H1 (cell line): ENCODE measurements around the gene CENPM. TPM values are rescaled to one million over a fixed set of nuclear protein-coding genes. Genes with fewer than 3 reads are reported as not detected.

Experiments
- CEBPB ChIP-seq: IDR thresholded peaks from 2 replicates; pipeline ENCODE4 v1.6.1; 2012; ENCODE audit warnings: low read depth, low read length
- CHD1 ChIP-seq: IDR thresholded peaks from 2 replicates; pipeline ENCODE4 v1.6.1; 2012; ENCODE audit warnings: low read depth, low read length, improper control_type of control experiment
- JUN ChIP-seq: IDR thresholded peaks from 2 replicates; pipeline ENCODE4 v1.6.1; 2011; ENCODE audit warnings: low read depth, mild to moderate bottlenecking, improper control_type of control experiment, low read length
- RAD21 ChIP-seq, 2 experiments: IDR thresholded peaks in 1 of 2; conservative IDR thresholded peaks in 1 of 2; 2 replicates each; pipeline ENCODE4 v1.6.1; 2011; ENCODE audit warnings: low read depth in 2 of 2, low read length in 2 of 2, improper control_type of control experiment in 1 of 2, inconsistent platforms in 1 of 2, mild to moderate bottlenecking in 1 of 2, moderate library complexity in 1 of 2
- TCF12 ChIP-seq: IDR thresholded peaks from 2 replicates; pipeline ENCODE4 v1.6.1; 2011; ENCODE audit warnings: low read depth, mild to moderate bottlenecking, low read length
- microRNA counts: library from miRNA; unstranded; fragments of <30 nt; microRNA quantifications from one replicate; lab custom pipeline; 2015
- microRNA-seq, 2 experiments: library from miRNA; unstranded; fragments of <30 nt; microRNA quantifications; one replicate each; pipeline versions ENCODE4 to v1.2.0, GENCODE V29; 2016 to 2020; ENCODE audit warnings: borderline microRNAs expressed in 2 of 2, borderline number of aligned reads in 2 of 2, borderline replicate concordance in 1 of 2
- polyA plus RNA-seq, 7 experiments: library from polyadenylated mRNA; depleted of rRNA in 3 of 7; stranded (reverse) in 5 of 7; unstranded in 2 of 7; fragments of >200 nt in 5 of 7; fragments of 200-250 nt in 2 of 7; gene quantifications; 1 replicate in 5 of 7; 2 replicates in 1 of 7; 4 replicates in 1 of 7; pipeline versions ENCODE4 v1.2.1 to v1.2.3, GENCODE V29; 2011 to 2013; ENCODE audit warnings: missing spikeins in 2 of 7, mixed read lengths in 2 of 7
- small RNA-seq: library from polyadenylated mRNA; stranded (forward); fragments of <200 nt; extraction: miRNeasy Mini kit (QIAGEN cat#:217004); gene quantifications from one replicate; pipeline ENCODE3, GENCODE V24; 2013; ENCODE audit not compliant: insufficient read depth
- total RNA-seq: library from RNA; stranded (reverse); fragmentation: NEBNext Ultra II Directional; extraction: Animal tissue kit (Norgen Biotek cat#: 25700); gene quantifications from 2 replicates; pipeline ENCODE4 v1.2.1, GENCODE V29; 2021
- TF ChIP-seq, protein P1 (sequence below): IDR thresholded peaks from 2 replicates; pipeline ENCODE4 v1.6.1; 2012; ENCODE audit warnings: inconsistent platforms

CENPM gene
- total and polyA plus RNA-seq, 2 of the 8 experiments (the other 6 are each of a cell fraction or from before 2014, with no cell fraction given): 32.0 to 80.4 TPM

DNA sequence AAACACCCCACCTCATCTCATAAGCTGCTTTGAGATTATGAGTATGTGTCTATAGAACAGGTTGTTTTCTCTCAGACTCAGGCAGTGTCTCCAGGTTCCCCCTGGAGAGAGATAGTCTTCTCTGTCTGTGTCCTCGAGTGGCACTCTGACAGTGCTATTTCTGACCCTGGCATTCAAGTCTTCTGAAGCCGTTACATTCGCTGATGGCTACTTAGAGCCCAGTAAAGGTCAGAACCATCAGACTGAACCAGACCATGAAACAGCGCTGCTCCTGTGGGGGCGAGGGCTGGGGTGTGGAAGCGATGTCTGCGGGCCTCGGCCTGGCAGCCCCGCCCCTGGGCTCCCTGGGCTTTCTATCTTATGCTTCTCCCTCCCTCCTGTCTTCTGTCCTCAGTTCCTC lies 55.5 kb downstream of the CENPM start (continued):
- TF ChIP-seq, protein P1, sequence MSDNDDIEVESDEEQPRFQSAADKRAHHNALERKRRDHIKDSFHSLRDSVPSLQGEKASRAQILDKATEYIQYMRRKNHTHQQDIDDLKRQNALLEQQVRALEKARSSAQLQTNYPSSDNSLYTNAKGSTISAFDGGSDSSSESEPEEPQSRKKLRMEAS: no peak
- TF ChIP-seq CHD1 (no peak), JUN (no peak), CEBPB (no peak), RAD21 (IDR thresholded peaks at IDR 0.05 in 1 of 2, conservative IDR thresholded peaks at IDR 0.05 in 1 of 2; ENCODE audit: low read depth in 2 of 2, low read length in 2 of 2) (no peak), TCF12 (no peak)

MicroRNAs encoded within 50 kb of the gene (microRNA counts, 767-probe panel; counts per million panel counts)
- 879 counts per million, percentile 95 among the panel's probes with 10 or more counts for microRNA hsa-miR-33a-5p (lab: Ali Mortazavi, UCI)

Small RNA genes within 50 kb of the gene (microRNA-seq; reads per million reads assigned to microRNA genes)
- gene MIR33A: 11.3 to 75.5 reads per million in 2 experiments

Small RNA genes within 50 kb of the gene (small RNA-seq; reads per million reads assigned to genes)
- gene MIR33A: 67.7 reads per million, percentile 97 among the genes with 10 or more reads in this experiment

Other genes starting within 250 kb of the CENPM start
- 0.36 and 0.54 TPM in 2 replicates for gene MEI1, start 247.6 kb downstream of the CENPM start, total RNA-seq
- 0.27 and 0.38 TPM in 2 replicates for gene MEI1, start 247.6 kb downstream of the CENPM start, polyA plus RNA-seq (2011; rRNA removed)
- 20.0 and 21.4 TPM in 2 replicates for gene CCDC134, start 146.5 kb downstream of the CENPM start, total RNA-seq
- gene CCDC134, start 146.5 kb downstream of the CENPM start, polyA plus RNA-seq (2011; rRNA removed): 7.7 and 10.3 TPM in 2 replicates
- 144 TPM in 2 replicates for gene SREBF2, start 114.0 kb downstream of the CENPM start, total RNA-seq
- 125 and 183 TPM in 2 replicates for gene SREBF2, start 114.0 kb downstream of the CENPM start, polyA plus RNA-seq (2011; rRNA removed)
- gene SHISA8, start 32.1 kb downstream of the CENPM start, total RNA-seq: 0.89 and 0.90 TPM in 2 replicates
- 0.14 and 0.35 TPM in 2 replicates for gene SHISA8, start 32.1 kb downstream of the CENPM start, polyA plus RNA-seq (2011; rRNA removed)
- gene TNFRSF13C, start 20.3 kb downstream of the CENPM start, total RNA-seq: 1.8 and 2.0 TPM in 2 replicates
- 1.4 TPM in 2 replicates for gene TNFRSF13C, start 20.3 kb downstream of the CENPM start, polyA plus RNA-seq (2011; rRNA removed)
- 38.9 and 39.1 TPM in 2 replicates for gene SEPTIN3, start 22.3 kb upstream of the CENPM start, total RNA-seq
- gene SEPTIN3, start 22.3 kb upstream of the CENPM start, polyA plus RNA-seq (2011; rRNA removed): 39.7 and 52.9 TPM in 2 replicates
- gene WBP2NL, start 51.6 kb upstream of the CENPM start, total RNA-seq: not detected in 2 replicates
- gene WBP2NL, start 51.6 kb upstream of the CENPM start, polyA plus RNA-seq (2011; rRNA removed): not detected in 2 replicates
- 14.7 and 14.8 TPM in 2 replicates for gene NAGA, start 123.7 kb upstream of the CENPM start, total RNA-seq
- 30.7 and 39.5 TPM in 2 replicates for gene NAGA, start 123.7 kb upstream of the CENPM start, polyA plus RNA-seq (2011; rRNA removed)
- gene PHETA2, start 127.1 kb upstream of the CENPM start, total RNA-seq: 7.4 and 8.0 TPM in 2 replicates
- gene PHETA2, start 127.1 kb upstream of the CENPM start, polyA plus RNA-seq (2011; rRNA removed): 7.6 and 8.4 TPM in 2 replicates
- 35.6 and 36.0 TPM in 2 replicates for gene SMDT1, start 132.5 kb upstream of the CENPM start, total RNA-seq
- gene SMDT1, start 132.5 kb upstream of the CENPM start, polyA plus RNA-seq (2011; rRNA removed): 34.9 and 40.7 TPM in 2 replicates
- gene NDUFA6, start 143.6 kb upstream of the CENPM start, total RNA-seq: 99.5 and 105 TPM in 2 replicates
- 60.1 and 76.2 TPM in 2 replicates for gene NDUFA6, start 143.6 kb upstream of the CENPM start, polyA plus RNA-seq (2011; rRNA removed)
- 0.77 and 0.93 TPM in 2 replicates for gene CYP2D6, start 183.7 kb upstream of the CENPM start, total RNA-seq
- gene CYP2D6, start 183.7 kb upstream of the CENPM start, polyA plus RNA-seq (2011; rRNA removed): 1.7 TPM in 2 replicates